GM10266 (cell line): Measurements from ENCODE around the gene GET3.
A peak's percentile ranks its signal among the peaks of the same experiment; 100 is the strongest.

Source experiments
- DNase-seq: peaks from one replicate; pipeline ENCODE4 v3.0.0; 2012; ENCODE audit errors: extremely low spot score
- TF ChIP-seq, protein P1 (sequence below): IDR thresholded peaks from 2 replicates; pipeline ENCODE4 v1.5.1; 2012; ENCODE audit warnings: mild to moderate bottlenecking, low read depth; ENCODE audit not compliant: control insufficient read depth, insufficient read depth; ENCODE audit errors: missing control alignments

GET3 gene

DNA sequence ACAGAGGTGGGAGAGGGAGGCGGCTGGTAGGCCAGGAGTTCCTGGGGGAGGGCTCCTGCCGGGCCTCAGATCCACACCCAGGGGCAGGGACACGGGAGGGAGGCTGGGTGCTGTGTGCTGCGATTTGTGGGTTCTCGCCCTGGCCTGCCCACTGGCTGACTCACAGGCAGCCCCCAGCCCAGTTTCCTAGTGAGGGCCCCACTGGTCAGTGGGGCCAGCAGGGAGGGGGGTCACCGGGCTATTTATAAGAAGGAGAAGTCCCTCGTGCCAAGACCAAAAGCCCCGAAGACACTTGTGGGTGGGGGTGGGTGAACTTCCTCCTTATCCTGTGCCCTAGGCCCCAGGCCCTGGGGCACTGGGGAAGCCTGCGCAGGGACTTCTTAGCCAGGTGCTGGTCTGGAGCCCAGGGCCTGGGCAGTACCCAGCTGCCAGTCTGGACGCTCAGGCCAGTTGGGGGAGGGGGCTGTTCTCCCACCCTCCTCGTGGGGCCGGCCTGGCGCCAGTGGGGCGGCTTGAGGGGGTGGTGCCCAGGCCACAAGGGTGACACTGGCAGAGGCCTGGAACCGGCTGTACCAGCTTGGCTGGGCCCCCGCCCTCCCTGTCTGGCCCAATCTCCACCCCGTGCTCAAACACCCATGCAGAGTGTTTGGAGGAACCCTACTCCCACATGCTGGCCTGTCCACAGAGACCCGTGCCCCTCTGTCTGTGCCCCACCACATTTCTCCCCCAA, 49.0 kb downstream of the GET3 start:
- TF ChIP-seq, protein P1, sequence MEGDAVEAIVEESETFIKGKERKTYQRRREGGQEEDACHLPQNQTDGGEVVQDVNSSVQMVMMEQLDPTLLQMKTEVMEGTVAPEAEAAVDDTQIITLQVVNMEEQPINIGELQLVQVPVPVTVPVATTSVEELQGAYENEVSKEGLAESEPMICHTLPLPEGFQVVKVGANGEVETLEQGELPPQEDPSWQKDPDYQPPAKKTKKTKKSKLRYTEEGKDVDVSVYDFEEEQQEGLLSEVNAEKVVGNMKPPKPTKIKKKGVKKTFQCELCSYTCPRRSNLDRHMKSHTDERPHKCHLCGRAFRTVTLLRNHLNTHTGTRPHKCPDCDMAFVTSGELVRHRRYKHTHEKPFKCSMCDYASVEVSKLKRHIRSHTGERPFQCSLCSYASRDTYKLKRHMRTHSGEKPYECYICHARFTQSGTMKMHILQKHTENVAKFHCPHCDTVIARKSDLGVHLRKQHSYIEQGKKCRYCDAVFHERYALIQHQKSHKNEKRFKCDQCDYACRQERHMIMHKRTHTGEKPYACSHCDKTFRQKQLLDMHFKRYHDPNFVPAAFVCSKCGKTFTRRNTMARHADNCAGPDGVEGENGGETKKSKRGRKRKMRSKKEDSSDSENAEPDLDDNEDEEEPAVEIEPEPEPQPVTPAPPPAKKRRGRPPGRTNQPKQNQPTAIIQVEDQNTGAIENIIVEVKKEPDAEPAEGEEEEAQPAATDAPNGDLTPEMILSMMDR: no peak
- DNase-seq: peak; percentile 12

DNA sequence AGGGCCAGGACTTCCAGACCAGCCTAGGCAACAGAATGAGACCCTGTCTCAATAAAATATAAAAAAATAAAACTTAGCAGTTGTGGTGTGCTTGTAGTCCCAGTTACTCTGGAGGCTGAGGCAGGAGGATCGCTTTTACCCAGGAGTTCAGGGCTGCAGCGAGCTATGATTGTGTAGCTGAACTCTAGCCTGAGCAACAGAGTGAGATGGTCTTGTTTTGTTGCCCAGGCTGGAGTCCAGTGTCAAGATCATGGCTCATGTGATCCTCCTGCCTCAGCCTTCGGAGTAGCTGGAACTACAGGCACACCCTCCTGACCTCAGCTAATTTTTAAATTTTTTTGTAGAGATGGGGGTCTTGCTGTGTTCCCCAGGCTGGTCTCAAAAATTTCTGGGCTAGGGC, 49.7 kb downstream of the GET3 start:
- no peak for DNase-seq
- TF ChIP-seq, protein P1: no peak

DNA sequence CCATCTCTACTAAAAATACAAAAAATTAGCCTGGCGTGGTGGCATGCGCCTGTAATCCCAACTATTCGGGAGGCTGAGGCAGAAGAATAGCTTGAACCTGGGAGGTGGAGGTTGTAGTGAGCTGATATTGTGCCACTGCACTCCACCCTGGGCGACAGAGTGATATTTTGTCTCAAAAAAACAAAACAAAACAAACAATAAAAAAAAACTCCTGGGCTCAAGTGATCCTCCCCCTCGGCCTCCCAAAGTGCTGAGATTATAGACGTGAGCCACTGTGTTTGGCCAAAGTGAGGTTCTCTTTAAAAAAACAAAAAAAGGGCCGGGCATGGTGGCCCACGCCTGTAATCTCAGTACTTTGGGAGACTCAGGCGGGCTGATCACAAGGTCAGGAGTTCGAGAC, 50.2 kb downstream of the GET3 start:
- TF ChIP-seq, protein P1: no peak

DNA sequence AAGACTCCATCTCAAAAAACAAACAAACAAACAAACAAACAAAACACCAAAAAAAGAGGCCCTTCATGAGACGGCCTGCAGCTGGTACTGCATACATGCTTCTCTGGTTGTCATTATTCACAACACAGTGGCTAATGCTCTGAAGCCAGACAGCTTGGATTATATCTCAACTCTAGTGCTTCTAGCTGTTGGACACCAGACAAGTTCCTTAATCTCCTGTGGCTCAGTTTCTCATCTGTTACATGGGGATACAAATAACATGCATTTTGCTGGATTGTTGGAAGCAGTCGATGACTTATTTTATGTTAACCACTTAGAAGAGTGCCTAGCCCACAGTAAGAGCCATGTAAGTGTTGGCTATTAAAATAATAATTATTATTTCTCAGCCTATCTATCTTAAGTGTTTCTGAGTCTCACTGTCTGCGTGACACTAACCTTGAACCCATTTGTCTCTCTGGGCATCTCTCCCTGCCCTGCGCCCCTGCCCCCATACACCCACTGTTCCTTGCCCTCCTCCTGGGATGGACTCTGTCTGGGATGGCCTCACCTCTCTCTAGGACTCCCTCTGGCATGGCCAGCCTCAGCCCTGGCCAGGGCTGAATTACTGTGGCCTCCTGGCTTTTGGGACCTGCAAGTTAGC, 50.9 kb downstream of the GET3 start:
- TF ChIP-seq, protein P1: no peak
- no peak for DNase-seq

More for the DNA sequence above, 50.2 kb downstream of the GET3 start:
- no peak for DNase-seq

DNA sequence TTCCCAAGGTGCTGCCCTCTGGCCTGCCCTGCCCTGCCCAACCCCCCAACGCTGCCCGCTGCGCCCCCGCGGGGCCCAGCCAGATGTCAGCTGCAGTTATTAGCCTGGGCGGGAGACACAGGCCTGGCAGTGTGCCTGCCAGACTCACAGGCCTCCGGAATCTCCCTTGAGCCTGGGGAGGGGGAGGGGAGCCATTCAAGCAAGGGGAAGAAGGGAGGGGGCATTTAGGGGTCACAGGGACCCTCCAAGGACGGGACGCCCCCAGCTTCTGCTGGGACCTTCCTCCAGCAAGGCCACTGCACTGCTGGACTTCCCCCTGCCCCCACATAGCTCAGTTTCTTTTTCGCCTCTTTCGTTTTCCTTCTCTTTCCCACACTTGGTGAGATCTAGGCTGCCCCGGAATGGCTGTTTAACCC, 51.4 kb downstream of the GET3 start:
- DNase-seq: peak; percentile 87
- TF ChIP-seq, protein P1: peak; percentile 28

DNA sequence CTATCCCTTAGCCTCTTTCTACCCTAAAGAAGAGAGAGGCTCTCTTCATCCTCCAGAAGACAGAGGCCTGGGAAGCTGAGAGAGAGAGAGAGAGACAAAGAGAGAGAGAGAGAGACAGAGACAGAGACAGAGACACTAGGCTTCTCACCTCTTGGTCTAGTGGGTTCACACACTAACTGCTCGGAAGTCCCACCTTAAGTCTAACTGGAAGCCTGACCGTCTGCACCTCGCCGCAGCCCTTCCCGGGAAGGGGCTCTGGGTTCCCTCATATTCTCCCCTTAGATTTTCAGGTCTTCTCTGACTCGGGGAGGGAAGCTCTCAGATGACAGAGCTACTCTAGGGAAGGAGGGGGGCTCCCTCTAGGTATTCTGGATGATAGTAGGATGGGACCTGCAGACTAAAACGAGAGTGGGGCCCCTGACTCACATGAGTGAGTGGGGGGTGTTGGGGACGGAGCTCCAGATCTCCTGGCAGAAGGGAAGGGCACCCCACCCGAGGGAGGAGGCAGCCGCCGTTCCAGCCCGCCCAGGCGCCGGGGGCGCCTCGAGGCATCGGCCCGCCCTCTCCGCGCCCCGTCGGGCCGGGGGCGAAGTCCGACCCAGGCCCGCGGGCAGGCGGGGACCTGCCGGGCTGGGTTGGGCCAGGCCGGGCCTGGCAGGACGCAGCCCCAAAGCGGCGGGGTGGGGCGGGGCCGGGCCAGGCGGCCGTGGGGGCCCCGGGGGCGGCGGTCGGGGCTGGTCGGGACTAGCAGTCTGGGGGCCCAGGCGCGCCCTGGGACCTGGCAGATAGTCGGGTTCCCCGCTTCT, 52.0 kb downstream of the GET3 start:
- TF ChIP-seq, protein P1: no peak

More for the DNA sequence above, 52.0 kb downstream of the GET3 start:
- DNase-seq: no peak
